H1 (cell line): ENCODE results near the gene HNRNPK. TPM values are rescaled to one million over a fixed set of nuclear protein-coding genes. Genes with fewer than 3 reads are reported as not detected.

Experiments used
- BRCA1 ChIP-seq: IDR thresholded peaks from 2 replicates; pipeline ENCODE4 v1.6.1; 2012; ENCODE audit warnings: low read depth, low read length, improper control_type of control experiment
- SUZ12 ChIP-seq: fragments of 200-600 bp; sonication (generic); IDR thresholded peaks from 2 replicates; pipeline ENCODE4 v1.6.1; 2012; ENCODE audit warnings: mild to moderate bottlenecking, inconsistent platforms, low read length, moderate library complexity, mixed read lengths
- polyA plus RNA-seq, 7 experiments: library from polyadenylated mRNA; depleted of rRNA in 3 of 7; stranded (reverse) in 5 of 7; unstranded in 2 of 7; fragments of >200 nt in 5 of 7; fragments of 200-250 nt in 2 of 7; gene quantifications; 1 replicate in 5 of 7; 2 replicates in 1 of 7; 4 replicates in 1 of 7; pipeline versions ENCODE4 v1.2.1 to v1.2.3, GENCODE V29; 2011 to 2013; ENCODE audit warnings: missing spikeins in 2 of 7, mixed read lengths in 2 of 7
- total RNA-seq: library from RNA; stranded (reverse); fragmentation: NEBNext Ultra II Directional; extraction: Animal tissue kit (Norgen Biotek cat#: 25700); gene quantifications from 2 replicates; pipeline ENCODE4 v1.2.1, GENCODE V29; 2021

HNRNPK gene
- total and polyA plus RNA-seq, 2 of the 8 experiments (the other 6 are each of a cell fraction or from before 2014, with no cell fraction given), result 414 to 887 TPM

DNA sequence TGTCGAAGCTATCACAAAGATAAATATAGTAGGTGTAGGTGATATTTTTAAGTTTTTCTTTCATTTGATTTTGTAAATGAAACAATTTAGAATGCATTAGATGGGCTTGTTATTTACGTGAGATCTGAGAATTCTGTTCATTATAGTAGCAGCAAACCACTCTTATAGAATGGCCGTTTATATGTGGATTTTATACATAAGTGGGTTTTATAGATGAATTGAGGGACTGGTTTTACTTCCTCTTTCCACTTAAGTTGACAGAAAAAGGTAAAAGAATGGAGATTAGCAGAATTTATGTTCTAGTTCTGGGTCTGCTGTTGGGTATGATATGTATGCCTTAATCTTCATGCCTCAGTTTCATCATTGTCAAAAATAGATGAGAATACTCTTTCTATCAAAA, 6.2 kb upstream of the HNRNPK start (continued):
- TF ChIP-seq BRCA1 (no peak), SUZ12 (no peak)
